DMS 273 (cell line): ENCODE measurements around the gene PBLD.
A peak's percentile ranks its signal among the peaks of the same experiment; 100 is the strongest.

ENCODE experiments used
- DNase-seq: peaks from one replicate; lab custom pipeline; 2025; ENCODE audit not compliant: unreplicated experiment; lab: John Stamatoyannopoulos, UW

The PBLD gene

DNA sequence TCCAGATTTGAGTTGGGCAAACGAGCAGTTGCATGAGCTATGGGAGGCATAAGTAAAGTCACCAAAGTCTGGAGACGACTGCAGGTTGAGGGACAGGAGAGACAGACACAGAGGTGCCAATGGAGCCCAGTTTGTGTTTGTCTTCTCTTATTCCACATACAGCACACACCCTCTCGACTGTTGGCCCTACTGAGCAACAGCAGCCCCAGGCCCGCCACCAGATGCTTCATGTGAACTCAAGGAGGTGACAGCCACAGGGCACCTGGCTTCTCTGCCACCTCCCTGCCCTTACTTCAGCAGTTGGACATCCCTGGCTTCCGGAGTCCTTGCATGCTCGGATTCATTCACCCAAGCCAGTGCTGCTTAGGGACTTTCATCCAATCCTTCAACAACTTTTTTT lies 94.4 kb downstream of the PBLD start:
- DNase-seq: no peak

DNA sequence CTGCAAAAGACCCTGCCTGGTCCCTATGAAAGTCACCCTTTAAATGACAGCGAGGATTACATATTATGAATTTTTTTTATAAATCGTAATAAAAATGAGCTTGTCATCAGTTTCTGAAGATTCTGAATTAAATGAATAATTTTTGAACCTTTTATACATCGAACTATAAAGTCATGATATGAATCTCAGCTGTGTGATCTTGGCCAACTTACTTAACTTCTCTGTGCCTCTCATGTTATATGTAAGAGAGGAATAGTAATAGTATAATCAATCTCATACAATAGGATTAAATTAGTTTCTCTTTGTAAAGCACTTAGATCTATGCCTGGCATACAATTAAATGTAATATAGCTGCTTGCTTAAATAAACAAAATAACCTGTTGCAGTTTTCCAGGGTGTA lies 95.6 kb downstream of the PBLD start:
- DNase-seq: no peak

DNA sequence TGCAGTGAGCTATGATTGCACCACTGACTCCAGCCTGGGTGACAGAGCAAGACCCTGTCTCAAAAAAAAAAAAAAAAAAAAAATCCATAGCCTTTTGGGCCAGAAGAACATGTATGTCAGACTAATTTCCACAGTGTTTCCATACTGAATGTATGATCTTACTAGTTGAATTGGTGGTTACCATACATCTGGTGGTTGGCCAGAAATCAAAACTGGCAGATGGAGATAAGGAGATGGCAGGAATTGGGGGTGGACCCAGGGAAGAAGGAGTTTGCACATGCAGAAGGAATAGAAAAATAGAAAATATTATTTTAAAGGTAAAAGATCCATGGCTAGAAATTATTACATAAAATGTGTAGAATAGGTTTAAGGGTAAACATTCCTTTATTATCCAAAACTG lies 97.1 kb downstream of the PBLD start:
- DNase-seq: peak; percentile 92

DNA sequence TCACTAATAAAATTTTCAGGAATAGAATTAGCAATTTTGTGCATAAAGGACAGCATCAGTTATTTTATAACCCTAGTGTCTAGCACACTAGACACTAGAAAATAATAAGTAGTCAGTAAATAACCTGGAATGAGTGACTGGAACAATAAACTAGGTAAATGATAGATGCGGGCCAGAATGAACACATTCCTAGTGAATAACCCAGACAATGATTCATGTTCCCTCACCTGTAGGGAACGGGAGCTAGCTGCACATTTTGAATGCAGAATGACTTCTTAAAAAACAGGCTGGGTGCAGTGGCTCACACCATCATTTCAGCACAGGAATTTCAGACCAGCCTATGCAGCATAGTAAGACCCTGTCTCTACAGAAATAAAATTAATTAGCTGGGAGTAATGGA lies 97.6 kb downstream of the PBLD start:
- DNase-seq: peak; percentile 50

DNA sequence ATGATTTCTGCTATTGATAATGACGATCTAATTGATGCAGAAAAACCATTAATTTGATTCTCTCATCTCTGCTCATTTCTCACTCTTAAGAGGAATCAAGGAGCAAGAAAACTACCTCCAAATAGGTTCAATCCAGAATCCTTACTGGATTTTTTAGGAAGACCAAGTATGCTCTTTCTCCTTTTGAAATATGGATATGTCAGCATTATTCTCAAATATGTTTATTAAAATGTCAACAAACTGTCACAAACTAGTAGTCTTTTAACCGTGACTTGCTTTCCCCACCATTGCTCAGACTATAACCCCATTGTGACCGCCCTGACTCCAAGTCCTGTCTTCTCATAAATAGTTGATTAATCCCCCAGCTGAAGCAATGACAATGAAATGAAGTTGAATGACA lies 99.7 kb downstream of the PBLD start:
- no peak for DNase-seq
